Measurements from ENCODE around the gene SRSF3. TPM values are rescaled to one million over a fixed set of nuclear protein-coding genes. Genes with fewer than 3 reads are reported as not detected.
"Not testable (repeated sequence)": the region's sequence is repeated elsewhere in the genome, so short reads cannot be mapped to it uniquely, and the experiment has no call there.

Gene SRSF3
- total and polyA plus RNA-seq, 4 donors = 160 to 197 (median 191) TPM

DNA sequence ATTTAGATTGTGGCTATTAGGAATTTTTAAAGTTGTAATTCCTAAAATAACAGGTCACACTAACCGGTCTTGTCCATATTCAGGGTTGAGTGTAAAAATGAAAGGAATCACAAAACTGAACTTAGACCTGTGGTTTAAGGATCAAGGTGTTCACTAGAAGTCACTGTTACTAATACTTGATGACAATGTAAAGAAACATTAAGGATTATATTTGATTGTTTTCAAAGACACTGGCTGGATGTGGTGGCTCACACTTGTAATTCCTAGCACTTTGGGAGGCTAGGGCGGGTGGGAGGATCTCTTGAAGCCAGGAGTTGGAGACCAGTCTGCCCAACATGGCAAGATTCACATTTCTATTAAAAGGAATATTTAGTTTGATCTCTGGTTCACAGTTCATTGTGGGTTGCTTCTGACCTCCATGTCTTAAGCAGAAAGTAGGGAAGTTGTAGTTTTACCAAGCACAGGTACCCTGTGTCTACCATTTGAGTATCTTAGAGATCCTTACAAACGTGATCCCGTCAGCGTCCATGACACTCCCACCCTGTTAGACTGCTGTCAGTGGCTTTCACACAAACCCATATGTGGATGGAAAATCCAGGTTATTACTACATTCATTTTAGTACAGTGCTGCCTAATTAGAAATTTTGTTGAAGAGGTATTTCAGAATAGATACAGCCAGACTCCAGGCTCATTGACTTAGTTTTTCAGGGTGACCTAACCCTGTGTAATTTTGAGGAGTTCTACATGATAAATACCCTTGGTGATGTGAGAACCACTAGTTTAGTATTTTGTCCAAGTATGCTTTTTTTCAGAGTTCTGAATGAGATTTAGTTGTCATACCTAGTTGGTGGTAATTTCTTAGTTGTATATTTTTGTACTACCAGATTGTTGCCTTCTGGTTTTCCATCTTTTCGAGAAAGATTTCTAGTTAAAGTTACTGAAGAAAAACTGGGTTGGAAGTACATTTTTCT is 10.2 kb downstream of the SRSF3 start:
- Histone ChIP-seq H3K9me3 (ENCODE audit: control insufficient read depth, low read length) (peaks cover 1% of the 10 kb centered on the region), H3K4me1 (ENCODE audit: control insufficient read depth in 1 of 2, insufficient read depth in 2 of 2, low read length in 2 of 2) (peaks cover 3 to 12% of the 10 kb centered on the region in 2 donors), H3K36me3 (ENCODE audit: control insufficient read depth in 1 of 2, insufficient read depth in 2 of 2, low read length in 1 of 2) (peaks cover 7 to 12% of the 10 kb centered on the region in 2 donors), H3K27ac (ENCODE audit: low read depth in 1 of 2, low read length in 2 of 2) (no peak overlapping the region), H3K4me3 (ENCODE audit: low read length in 2 of 2) (no peak overlapping the region), H3K27me3 (ENCODE audit: control insufficient read depth in 1 of 2, insufficient read depth in 2 of 2, low read length in 1 of 2) (no peaks in the 10 kb centered on the region)
- intact Hi-C loops (cut with DNase I) = no loop called here
- ATAC-seq (ENCODE audit: low FRiP score) (no peak), DNase-seq (no peak)
- 80 to 84% methylated on average over 6 of the region's 6 CpGs for WGBS, 2 donors

GRCh38 chr6:36605143-36605542 is 11.0 kb downstream of the SRSF3 start:
- H3K4me1 ChIP-seq (ENCODE audit: control insufficient read depth in 1 of 2, insufficient read depth in 2 of 2, low read length in 2 of 2) = peaks cover 3 to 12% of the 10 kb centered on the region in 2 donors

GRCh38 chr6:36605560-36606391 is 11.6 kb downstream of the SRSF3 start:
- no peak overlapping the region for H3K27ac ChIP-seq (ENCODE audit: low read depth in 1 of 2, low read length in 2 of 2)
- ATAC-seq (ENCODE audit: low FRiP score) (no peak), DNase-seq (no peak)
- no peaks in the 10 kb centered on the region for H3K27me3 ChIP-seq (ENCODE audit: control insufficient read depth in 1 of 2, insufficient read depth in 2 of 2, low read length in 1 of 2)
- H3K4me3 ChIP-seq (ENCODE audit: low read length in 2 of 2) = no peak overlapping the region
- peaks cover 3 to 7% of the 10 kb centered on the region in 2 donors for H3K36me3 ChIP-seq (ENCODE audit: control insufficient read depth in 1 of 2, insufficient read depth in 2 of 2, low read length in 1 of 2)
- 70 to 71% methylated on average over 7 of the region's 7 CpGs for WGBS, 2 donors
- H3K9me3 ChIP-seq (ENCODE audit: control insufficient read depth, low read length) = peaks cover 1% of the 10 kb centered on the region
- peaks cover 3 to 10% of the 10 kb centered on the region in 2 donors for H3K4me1 ChIP-seq (ENCODE audit: control insufficient read depth in 1 of 2, insufficient read depth in 2 of 2, low read length in 2 of 2)
- intact Hi-C loops (cut with DNase I) = no loop called here

More at GRCh38 chr6:36605143-36605542, 11.0 kb downstream of the SRSF3 start:
- no peaks in the 10 kb centered on the region for H3K27me3 ChIP-seq (ENCODE audit: control insufficient read depth in 1 of 2, insufficient read depth in 2 of 2, low read length in 1 of 2)
- H3K9me3 ChIP-seq (ENCODE audit: control insufficient read depth, low read length) = peaks cover 1% of the 10 kb centered on the region
- intact Hi-C loops (cut with DNase I) = no loop called here
- ATAC-seq (ENCODE audit: low FRiP score) = no peak
- peak overlapping the region in 1 of 2 donors; percentile 51 for H3K27ac ChIP-seq (ENCODE audit: low read depth in 1 of 2, low read length in 2 of 2)
- no peak for DNase-seq
- peaks cover 7% of the 10 kb centered on the region in 2 donors for H3K36me3 ChIP-seq (ENCODE audit: control insufficient read depth in 1 of 2, insufficient read depth in 2 of 2, low read length in 1 of 2)
- H3K4me3 ChIP-seq (ENCODE audit: low read length in 2 of 2) = no peak overlapping the region
- WGBS, 2 donors = 65% methylated on average over 5 of the region's 5 CpGs

DNA sequence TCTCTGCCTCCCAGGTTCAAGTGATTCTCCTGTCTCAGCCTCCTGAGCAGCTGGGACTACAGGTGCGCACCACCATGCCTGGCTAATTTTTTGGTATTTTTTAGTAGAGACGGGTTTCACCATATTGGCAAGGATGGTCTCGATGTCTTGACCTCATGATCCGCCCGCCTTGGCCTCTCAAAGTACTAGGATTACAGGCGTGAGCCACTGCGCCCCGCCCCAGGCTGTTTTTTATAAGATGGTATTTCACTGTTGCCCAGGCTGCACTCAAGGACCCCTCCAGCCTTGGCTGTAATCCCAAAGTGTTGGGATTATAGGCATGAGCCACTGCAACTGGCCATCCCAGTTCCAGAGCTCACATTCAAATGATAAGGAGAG is 13.1 kb downstream of the SRSF3 start:
- H3K9me3 ChIP-seq (ENCODE audit: control insufficient read depth, low read length); H3K27me3 ChIP-seq (ENCODE audit: control insufficient read depth in 1 of 2, insufficient read depth in 2 of 2, low read length in 1 of 2); intact Hi-C loops (cut with DNase I); ATAC-seq (ENCODE audit: low FRiP score); H3K36me3 ChIP-seq (ENCODE audit: control insufficient read depth in 1 of 2, insufficient read depth in 2 of 2, low read length in 1 of 2); H3K4me3 ChIP-seq (ENCODE audit: low read length in 2 of 2); H3K4me1 ChIP-seq (ENCODE audit: control insufficient read depth in 1 of 2, insufficient read depth in 2 of 2, low read length in 2 of 2): not testable (repeated sequence)
- peak overlapping the region in 1 of 2 donors; percentile 63 for H3K27ac ChIP-seq (ENCODE audit: low read depth in 1 of 2, low read length in 2 of 2)
- peak in 1 of 2 donors; percentile 22 for DNase-seq
- 89 to 91% methylated on average over 8 of the region's 8 CpGs for WGBS, 2 donors

DNA sequence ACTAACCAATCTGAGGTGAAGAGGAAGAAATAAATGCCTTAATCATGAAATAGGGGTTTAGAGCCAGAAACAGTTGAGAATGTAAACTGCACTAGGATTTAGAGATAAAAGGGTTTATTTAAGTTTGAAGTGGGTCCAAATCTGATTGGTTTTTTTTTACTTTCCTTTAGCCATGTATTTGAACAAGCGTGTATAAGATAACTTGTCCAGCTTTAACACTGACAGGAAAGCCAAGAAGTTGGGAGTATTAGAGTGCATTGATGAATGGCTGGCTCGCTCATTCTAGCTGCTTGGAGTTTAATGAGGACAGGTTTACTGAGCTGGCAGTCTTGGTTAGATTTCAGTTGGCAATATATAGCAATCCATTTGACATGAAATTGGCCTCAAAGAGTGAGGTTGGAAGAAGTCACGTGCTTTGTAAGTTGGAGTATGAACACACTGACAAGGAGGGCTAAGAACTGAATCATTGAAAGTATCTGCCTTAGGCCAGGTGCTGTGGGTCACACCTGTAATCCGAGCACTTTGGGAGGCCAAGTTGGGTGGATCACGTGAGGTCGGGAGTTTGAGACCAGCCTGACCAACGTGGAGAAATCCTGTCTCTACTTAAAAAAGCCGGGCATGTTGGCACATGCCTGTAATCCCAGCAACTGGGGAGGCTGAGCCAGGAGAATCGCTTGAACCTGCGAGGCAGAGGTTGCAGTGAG is 13.7 kb downstream of the SRSF3 start:
- no peak overlapping the region for H3K4me3 ChIP-seq (ENCODE audit: low read length in 2 of 2)
- DNase-seq (peak in 1 of 2 donors; percentile 8), ATAC-seq (ENCODE audit: low FRiP score) (no peak)
- peaks cover 0 to 7% of the 10 kb centered on the region in 2 donors for H3K4me1 ChIP-seq (ENCODE audit: control insufficient read depth in 1 of 2, insufficient read depth in 2 of 2, low read length in 2 of 2)
- H3K27ac ChIP-seq (ENCODE audit: low read depth in 1 of 2, low read length in 2 of 2) = peak overlapping the region in 1 of 2 donors; percentile 12
- peaks cover 5% of the 10 kb centered on the region in 2 donors for H3K36me3 ChIP-seq (ENCODE audit: control insufficient read depth in 1 of 2, insufficient read depth in 2 of 2, low read length in 1 of 2)
- intact Hi-C loops (cut with DNase I) = no loop called here
- no peaks in the 10 kb centered on the region for H3K27me3 ChIP-seq (ENCODE audit: control insufficient read depth in 1 of 2, insufficient read depth in 2 of 2, low read length in 1 of 2)
- peaks cover 1% of the 10 kb centered on the region for H3K9me3 ChIP-seq (ENCODE audit: control insufficient read depth, low read length)
- 32 to 41% methylated on average over 10 of the region's 10 CpGs for WGBS, 2 donors

GRCh38 chr6:36608788-36609563 is 14.8 kb downstream of the SRSF3 start:
- H3K27ac ChIP-seq (ENCODE audit: low read depth in 1 of 2, low read length in 2 of 2) = peak overlapping the region in 1 of 2 donors; percentile 36
- 27 to 31% methylated on average over 5 of the region's 5 CpGs for WGBS, 2 donors
- DNase-seq = peak in 1 of 2 donors; percentile 16
- intact Hi-C loops (cut with DNase I) = no loop called here
- H3K9me3 ChIP-seq (ENCODE audit: control insufficient read depth, low read length) = peaks cover 1% of the 10 kb centered on the region
- peaks cover 1 to 7% of the 10 kb centered on the region in 2 donors for H3K4me1 ChIP-seq (ENCODE audit: control insufficient read depth in 1 of 2, insufficient read depth in 2 of 2, low read length in 2 of 2)
- H3K36me3 ChIP-seq (ENCODE audit: control insufficient read depth in 1 of 2, insufficient read depth in 2 of 2, low read length in 1 of 2) = peaks cover 5 to 7% of the 10 kb centered on the region in 2 donors
- H3K4me3 ChIP-seq (ENCODE audit: low read length in 2 of 2) = no peak overlapping the region
- ATAC-seq (ENCODE audit: low FRiP score) = no peak
- no peaks in the 10 kb centered on the region for H3K27me3 ChIP-seq (ENCODE audit: control insufficient read depth in 1 of 2, insufficient read depth in 2 of 2, low read length in 1 of 2)

DNA sequence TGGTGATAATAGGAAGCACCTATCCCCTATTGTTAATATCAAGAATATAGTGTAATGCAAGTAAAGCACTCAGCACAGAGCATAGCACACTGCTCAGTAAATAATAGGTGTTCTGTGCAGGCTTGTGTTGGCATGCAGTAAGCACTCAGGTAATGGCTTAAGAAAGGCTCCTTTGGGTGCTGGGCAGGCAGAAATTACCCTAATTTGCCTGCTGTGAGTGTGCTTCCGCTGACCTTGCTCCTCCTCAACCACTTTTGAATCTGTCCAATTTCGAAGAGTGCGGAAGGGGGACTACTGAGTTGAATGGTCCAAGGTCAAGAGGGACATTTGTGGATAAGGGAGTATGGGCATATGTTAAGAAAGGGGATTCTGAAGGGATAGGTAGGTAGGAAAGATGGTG is 15.4 kb downstream of the SRSF3 start:
- 96% methylated on average over 3 of the region's 3 CpGs for WGBS, 2 donors
- peaks cover 1 to 7% of the 10 kb centered on the region in 2 donors for H3K4me1 ChIP-seq (ENCODE audit: control insufficient read depth in 1 of 2, insufficient read depth in 2 of 2, low read length in 2 of 2)
- peaks cover 5 to 7% of the 10 kb centered on the region in 2 donors for H3K36me3 ChIP-seq (ENCODE audit: control insufficient read depth in 1 of 2, insufficient read depth in 2 of 2, low read length in 1 of 2)
- H3K27me3 ChIP-seq (ENCODE audit: control insufficient read depth in 1 of 2, insufficient read depth in 2 of 2, low read length in 1 of 2) = no peaks in the 10 kb centered on the region
- no peak overlapping the region for H3K27ac ChIP-seq (ENCODE audit: low read depth in 1 of 2, low read length in 2 of 2)
- peaks cover 1% of the 10 kb centered on the region for H3K9me3 ChIP-seq (ENCODE audit: control insufficient read depth, low read length)
- no peak overlapping the region for H3K4me3 ChIP-seq (ENCODE audit: low read length in 2 of 2)
- intact Hi-C loops (cut with DNase I) = no loop called here
- DNase-seq (no peak), ATAC-seq (ENCODE audit: low FRiP score) (no peak)

Measured in aorta (tissue), 5 donors.